Middle frontal gyrus (tissue), 1 donor: ENCODE data around the gene DUSP1.

Experiments used
- DNase-seq: peaks from one replicate; pipeline ENCODE4 v3.0.0-alpha.2; 2015; ENCODE audit warnings: low spot score; ENCODE audit errors: extremely low spot score

DUSP1 gene

DNA sequence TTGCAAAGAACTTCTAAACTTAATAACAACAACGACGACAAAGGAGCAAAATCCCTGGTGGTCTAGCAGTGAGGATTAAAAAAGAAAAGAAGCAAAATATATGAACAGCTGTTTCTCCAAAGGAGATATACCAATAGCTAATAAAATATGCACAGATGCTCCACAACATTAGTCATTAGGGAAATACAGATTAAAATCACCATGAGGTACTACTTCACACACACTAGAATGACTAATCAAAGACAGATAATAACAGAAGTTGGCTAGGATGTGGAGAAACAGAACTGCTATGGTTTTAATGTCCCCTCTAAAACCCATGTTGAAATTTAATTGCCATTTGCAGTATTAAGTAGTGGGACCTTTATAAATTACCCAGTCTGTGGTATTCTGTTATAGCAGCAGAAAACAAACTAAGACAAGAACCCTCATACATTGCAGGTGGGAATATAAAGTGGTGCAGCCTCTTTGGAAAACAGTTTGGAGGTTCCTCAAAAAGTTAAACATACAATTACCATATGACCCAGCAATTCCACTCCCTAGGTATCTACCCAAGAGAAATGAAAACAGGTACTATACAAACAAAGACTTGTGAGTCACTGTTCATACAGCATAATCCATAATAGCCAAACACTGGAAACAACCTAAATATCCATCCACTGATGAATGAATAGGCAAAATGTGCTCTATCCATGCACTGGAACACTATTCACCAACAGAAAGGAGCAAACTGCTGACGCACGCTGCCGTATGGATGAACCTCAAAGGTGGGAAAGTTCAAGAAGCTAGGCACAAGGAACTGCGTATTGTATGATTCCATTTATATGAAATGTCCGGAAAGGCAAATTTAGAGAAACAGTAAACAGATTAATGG lies 11.4 kb upstream of the DUSP1 start:
- DNase-seq = no peak

- no peak for DNase-seq
These were observed 8.8 kb upstream of the DUSP1 start for GRCh38 chr5:172779691-172780341.

DNA sequence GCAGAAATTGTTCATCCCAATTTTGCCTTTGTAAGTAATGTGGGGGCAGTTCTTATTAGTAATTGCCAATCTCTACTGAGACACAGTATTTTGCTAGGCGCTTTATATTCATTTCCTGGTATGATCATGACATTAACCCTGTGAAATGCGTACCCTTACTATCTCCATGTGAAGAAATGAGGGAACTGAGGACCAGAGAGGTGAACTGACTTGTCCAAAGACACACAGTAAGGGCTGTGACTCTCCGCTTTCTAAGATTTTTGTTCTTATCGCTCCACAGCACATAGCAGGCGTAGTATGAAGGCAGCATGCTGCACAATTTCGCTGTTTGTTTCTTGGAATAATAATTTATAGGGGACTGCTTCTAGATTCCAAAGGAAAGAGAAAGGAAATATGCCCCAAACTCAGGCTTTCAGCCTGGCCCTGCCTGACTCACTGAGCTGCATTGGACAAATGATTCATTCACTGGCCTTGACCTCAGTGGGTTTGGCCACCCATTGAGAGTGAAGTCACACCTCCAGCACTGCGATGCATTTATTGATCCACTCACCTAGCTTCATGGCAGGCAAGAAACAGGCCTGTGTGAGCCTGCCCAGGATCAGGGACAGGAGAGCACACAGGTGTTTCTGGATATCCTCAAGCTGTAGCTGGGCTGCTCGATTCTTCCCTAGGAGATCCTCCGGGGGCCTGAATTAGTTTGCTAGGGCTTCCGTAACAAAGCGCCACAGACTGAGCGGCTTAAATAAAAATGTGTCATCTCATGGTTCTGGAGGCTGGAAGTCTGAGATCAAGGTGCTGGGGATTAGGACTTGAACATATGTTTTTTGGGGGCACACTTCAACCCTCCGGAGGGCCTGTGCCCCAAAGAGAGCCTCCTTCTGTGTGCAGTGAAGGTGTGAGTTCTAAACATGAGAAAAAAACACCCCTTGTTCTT lies 7.2 kb upstream of the DUSP1 start:
- DNase-seq = no peak

DNA sequence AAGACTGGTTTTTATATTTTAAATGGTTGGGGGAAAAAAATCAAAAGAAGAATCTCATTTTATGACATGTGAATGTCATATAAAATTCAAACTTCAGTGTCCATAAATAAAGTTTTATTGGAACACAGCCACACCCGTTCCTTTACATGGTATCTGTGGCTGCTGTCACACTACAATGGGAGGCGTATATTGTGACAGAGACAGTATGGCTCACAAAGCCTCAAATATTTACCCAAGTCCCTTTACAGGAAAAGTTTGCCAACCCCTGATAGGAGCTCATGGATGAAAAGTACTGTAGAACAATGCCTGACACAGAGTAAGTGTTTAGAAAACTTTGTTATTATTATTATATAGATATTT lies 5.2 kb upstream of the DUSP1 start:
- DNase-seq = no peak

DNA sequence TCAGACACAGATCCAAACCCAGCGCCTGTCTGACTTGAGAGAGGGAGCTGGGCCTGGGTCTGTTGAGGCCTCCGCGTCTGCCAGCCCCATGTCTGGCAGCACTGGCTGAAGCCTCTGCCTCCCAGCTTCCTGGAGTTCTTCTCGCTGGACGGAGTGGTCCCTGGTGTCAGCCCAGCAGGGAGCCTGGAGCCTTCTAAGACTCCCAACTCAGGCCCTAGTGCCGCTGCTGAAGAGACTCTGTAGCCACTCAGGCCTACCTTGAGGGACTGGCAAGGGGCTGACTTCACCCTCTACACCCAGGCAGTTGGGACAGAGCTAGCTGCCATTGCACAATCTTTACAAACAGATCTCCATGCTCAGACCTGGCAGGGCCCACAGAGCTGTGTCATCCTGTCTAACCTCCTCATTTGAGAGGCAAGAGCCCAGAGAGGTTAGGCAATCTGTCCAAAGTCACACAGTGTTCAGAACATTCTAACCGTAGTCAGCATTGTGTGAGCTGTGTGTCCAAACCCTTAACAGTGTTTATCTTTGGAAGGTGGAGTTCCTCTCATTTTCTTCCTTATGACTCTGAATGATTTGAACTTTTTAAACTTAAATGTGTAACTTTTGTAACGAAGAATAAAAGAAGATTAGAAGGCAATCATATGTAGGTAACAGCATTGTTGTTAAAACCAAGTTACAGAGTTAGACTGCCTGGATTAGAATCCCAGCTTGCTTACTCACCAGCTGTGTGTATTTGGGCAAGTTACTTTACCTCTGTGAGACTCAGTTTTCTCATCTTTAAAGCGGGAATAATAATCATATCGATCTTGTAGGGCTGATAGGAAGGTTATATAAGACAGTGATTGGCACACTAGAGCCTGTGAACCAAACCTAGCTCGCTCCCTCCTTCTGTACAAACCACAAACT lies 4.6 kb upstream of the DUSP1 start:
- no peak for DNase-seq

DNA sequence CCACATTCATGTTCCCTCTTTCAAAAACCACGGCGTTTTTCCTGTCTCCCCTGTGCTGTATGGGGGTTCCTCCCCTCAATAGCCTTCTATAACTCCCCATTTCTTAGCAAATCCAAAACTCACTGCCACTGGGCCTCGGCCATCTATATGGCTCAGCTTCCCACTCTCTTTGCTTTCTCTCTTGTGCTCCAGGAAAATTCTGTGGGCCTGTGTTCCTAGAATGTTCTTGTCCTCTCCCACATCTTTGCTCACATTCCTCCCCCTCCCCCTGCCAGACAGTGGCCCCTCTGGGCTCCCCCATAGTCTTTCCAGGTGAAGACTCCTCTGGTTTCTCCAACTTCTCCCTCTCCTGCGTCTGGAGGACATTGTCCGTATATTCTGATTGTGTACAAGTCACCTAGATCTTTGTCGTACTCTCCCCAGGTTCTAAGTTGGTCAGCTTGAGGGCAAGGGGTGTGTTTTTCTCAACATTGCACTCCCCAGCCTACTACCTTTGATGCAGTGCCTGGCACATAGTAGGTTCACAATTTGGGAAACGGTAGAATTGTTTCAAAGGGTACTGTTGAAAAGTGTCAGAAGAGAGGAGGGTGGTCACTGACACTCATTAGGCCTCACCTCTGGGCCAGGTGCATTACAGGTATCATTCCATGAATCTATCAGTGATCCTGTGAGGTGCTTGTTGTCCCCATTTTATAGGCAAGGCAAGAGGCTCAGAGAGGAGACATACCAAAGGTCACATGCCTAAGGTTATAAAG lies 3.7 kb upstream of the DUSP1 start:
- no peak for DNase-seq

GRCh38 chr5:172773481-172774469 lies 2.8 kb upstream of the DUSP1 start:
- no peak for DNase-seq

DNA sequence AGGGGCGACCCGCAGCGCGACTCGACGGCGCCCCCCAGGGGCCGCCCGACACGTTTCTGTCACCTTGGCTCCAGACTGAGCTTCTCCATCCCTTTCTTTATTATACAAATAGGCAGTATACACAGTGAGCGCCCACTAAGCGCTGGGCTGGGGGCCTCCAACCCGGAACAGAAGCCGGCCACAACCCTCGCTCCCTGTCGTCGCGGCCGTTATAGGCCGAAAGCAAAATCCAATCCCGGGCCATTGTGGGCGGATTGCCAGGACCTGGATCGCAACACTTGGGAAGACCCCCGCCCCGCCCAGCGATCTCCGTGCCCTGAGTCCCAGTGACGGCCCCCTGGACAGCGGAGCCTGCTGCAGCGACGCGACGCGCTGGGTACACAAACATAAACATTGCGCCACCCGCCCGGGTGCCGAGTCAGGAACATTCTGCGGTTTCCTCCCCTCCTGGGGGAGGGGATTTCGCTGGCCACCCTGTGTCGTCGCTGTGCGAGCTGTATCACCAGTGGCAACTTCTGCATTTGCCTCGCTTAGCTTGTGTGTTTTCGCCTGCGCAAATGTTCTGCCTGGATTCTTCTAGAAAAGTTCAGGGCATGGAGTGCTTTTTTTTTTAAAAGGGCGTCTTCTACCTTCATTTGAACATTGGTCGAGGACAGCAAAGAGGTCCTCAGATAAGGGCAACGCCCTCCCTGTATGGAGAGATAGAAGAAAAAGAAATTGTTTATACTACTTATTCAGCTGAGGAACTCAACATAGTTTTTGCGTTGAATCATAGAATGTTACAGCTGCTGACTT lies 1.3 kb upstream of the DUSP1 start:
- peak; percentile 38 for DNase-seq

- no peak for DNase-seq
These were observed 580 bp upstream of the DUSP1 start for GRCh38 chr5:172771439-172772111.

GRCh38 chr5:172770374-172770674 lies 671 bp downstream of the DUSP1 start:
- no peak for DNase-seq

DNA sequence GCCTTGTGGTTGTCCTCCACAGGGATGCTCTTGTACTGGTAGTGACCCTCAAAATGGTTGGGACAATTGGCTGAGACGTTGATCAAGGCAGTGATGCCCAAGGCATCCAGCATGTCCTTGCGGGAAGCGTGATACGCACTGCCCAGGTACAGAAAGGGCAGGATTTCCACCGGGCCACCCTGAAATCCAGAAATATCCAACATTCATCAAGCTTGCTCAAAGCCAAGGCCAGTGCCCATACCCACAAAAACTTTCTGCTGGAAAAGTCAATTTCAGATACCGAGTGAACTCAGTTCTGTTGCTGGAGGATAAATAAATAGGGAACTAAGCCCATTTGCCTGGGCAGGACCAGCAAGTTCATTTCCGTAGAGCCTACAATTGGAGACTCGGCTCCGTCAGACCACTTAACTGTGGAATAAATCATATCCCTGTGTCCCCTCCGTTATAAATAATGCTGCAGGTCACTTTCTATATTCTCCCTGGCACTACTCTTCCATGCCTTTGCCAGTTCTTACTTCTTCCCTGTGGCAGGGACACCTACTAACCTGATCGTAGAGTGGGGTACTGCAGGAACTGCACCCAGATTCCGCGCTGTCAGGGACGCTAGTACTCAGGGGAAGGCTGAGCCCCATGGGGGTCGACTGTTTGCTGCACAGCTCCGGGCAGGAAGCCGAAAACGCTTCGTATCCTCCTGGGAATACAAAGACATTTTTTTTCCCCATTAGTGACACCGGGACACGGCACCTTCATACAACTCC lies 1.2 kb downstream of the DUSP1 start:
- no peak for DNase-seq

DNA sequence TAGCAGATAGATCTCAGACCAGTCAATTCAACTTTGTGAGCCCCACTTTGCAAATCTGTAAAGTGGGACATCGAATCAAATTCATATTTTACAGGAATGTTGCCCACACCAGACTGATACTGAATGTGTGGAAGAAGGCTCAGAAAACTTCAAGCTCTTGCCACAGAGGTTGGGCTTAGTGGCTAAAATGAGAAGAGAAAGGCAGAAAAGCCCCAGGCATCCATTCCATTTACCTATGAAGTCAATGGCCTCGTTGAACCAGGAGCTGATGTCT lies 1.7 kb downstream of the DUSP1 start:
- no peak for DNase-seq

DNA sequence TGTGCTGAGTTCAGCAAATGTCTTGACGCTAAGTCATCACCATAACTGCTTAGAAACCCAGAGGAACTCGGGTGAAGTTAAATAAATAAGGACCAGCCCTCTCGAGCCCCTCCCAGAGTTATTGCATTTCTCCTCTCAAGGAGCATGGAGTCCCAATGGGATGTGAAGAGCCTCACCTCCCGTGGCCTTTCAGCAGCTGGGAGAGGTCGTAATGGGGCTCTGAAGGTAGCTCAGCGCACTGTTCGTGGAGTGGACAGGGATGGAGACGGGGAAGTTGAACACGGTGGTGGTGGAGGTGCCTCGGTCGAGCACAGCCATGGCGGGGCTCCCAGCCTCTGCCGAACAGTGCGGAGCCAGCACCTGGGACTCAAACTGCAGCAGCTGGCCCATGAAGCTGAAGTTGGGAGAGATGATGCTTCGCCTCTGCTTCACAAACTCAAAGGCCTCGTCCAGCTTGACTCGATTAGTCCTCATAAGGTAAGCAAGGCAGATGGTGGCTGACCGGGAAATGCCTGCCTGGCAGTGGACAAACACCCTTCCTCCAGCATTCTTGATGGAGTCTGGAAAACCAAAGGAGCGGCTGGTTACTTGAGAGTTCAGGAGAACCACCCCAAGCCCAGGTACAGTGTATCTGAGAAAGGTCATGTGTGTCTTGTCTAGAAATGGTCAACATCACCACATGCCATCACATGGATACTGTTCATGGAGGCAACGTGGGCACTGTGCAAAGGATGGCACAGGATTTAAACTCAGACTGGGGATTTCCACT lies 2.2 kb downstream of the DUSP1 start:
- DNase-seq = no peak

DNA sequence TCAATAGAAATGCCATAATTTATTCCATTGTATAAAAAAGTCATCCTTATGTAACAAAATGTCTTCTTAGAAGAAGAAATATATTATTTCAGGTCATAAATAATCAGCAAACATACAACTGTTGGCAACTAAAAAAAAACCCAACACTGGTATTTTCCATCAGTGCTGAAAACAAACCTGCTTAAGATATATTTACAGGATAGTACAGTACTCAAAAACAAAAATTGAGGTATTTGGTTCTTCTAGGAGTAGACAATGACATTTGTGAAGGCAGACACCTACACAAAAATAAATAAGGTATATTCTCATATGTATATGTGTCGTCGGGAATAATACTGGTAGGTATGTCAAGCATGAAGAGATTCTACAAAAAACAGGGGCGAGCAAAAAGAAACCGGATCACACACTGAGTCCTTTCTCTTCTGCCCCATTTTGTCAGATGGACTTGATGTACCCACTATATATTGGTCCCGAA lies 2.9 kb downstream of the DUSP1 start:
- DNase-seq = no peak

DNA sequence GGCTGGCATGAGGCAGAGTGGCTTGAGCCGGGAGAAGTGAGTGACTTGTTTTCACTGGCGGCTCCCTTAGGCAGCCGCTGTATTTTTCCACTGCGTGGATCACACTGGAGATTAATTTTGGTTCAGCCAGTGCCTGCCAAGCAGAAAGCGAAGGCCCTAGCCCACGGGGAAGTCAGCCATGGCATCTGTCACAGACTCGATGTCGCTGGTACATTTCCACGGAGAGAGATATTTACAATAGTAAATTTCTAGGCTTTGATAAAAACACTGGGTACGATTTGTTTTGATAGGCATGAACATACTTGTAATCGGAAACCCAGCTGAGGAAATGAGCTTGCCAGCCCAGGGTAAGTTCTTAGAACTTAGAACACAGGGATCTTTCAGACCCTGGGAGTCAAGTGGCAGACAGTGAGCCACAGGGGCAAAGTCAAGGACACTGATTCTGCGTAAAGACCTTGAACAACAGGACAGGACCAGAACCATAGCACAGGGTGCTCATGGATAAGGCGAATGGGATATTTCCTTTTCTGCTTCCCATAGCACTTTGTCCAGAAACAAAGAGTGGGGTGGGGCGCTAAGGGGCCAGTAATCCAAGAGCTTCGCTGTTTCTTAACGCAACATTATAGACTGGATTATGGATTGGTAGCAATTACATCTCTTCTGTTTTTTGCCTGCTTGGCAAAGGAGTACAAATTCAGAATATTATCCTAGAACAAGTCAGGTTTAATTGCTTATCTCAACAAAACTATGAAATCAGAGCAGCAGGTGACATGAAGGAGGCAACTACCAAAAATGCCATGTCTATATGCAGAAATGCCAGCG lies 4.5 kb downstream of the DUSP1 start:
- peak; percentile 77 for DNase-seq
